Measurements from ENCODE around the gene CSPG4.

CSPG4 gene

GRCh38 chr15:75675579-75676404 lies 36.9 kb downstream of the CSPG4 start:
- no peak for TF ChIP-seq JUND (IDR thresholded peaks at IDR 0.05; ENCODE audit: low read depth)
- in situ Hi-C loops (cut with HindIII; ENCODE audit: low pct_unique_long_range_greater_than_20kb, low sequenced_read_pairs), result no loop called here
- DNase-seq (ENCODE audit: low read depth in 1 of 2, low spot score in 1 of 2), result no peak

GRCh38 chr15:75674366-75674765 lies 38.3 kb downstream of the CSPG4 start:
- DNase-seq (ENCODE audit: low read depth in 1 of 2, low spot score in 1 of 2), result no peak
- TF ChIP-seq JUND (IDR thresholded peaks at IDR 0.05; ENCODE audit: low read depth), result no peak
- in situ Hi-C loops (cut with HindIII; ENCODE audit: low pct_unique_long_range_greater_than_20kb, low sequenced_read_pairs), result no loop called here

GRCh38 chr15:75673426-75674235 lies 39.0 kb downstream of the CSPG4 start:
- in situ Hi-C loops (cut with HindIII; ENCODE audit: low pct_unique_long_range_greater_than_20kb, low sequenced_read_pairs), result no loop called here
- TF ChIP-seq JUND (IDR thresholded peaks at IDR 0.05; ENCODE audit: low read depth), result no peak
- DNase-seq (ENCODE audit: low read depth in 1 of 2, low spot score in 1 of 2), result no peak

GRCh38 chr15:75672646-75673425 lies 39.8 kb downstream of the CSPG4 start:
- in situ Hi-C loops (cut with HindIII; ENCODE audit: low pct_unique_long_range_greater_than_20kb, low sequenced_read_pairs), result no loop called here
- DNase-seq (ENCODE audit: low read depth in 1 of 2, low spot score in 1 of 2), result no peak
- no peak for TF ChIP-seq JUND (IDR thresholded peaks at IDR 0.05; ENCODE audit: low read depth)

GRCh38 chr15:75671730-75672602 lies 40.7 kb downstream of the CSPG4 start:
- DNase-seq (ENCODE audit: low read depth in 1 of 2, low spot score in 1 of 2), result no peak
- no peak for TF ChIP-seq JUND (IDR thresholded peaks at IDR 0.05; ENCODE audit: low read depth)
- in situ Hi-C loops (cut with HindIII; ENCODE audit: low pct_unique_long_range_greater_than_20kb, low sequenced_read_pairs), result no loop called here

- TF ChIP-seq JUND (IDR thresholded peaks at IDR 0.05; ENCODE audit: low read depth), result no peak
- no peak for DNase-seq (ENCODE audit: low read depth in 1 of 2, low spot score in 1 of 2)
- in situ Hi-C loops (cut with HindIII; ENCODE audit: low pct_unique_long_range_greater_than_20kb, low sequenced_read_pairs), result no loop called here
Observed at GRCh38 chr15:75669879-75670212, 42.8 kb downstream of the CSPG4 start.

- DNase-seq (ENCODE audit: low read depth in 1 of 2, low spot score in 1 of 2), result no peak
- in situ Hi-C loops (cut with HindIII; ENCODE audit: low pct_unique_long_range_greater_than_20kb, low sequenced_read_pairs), result no loop called here
- TF ChIP-seq JUND (IDR thresholded peaks at IDR 0.05; ENCODE audit: low read depth), result no peak
Observed at GRCh38 chr15:75669191-75669878, 43.3 kb downstream of the CSPG4 start.

- in situ Hi-C loops (cut with HindIII; ENCODE audit: low pct_unique_long_range_greater_than_20kb, low sequenced_read_pairs), result no loop called here
- no peak for TF ChIP-seq JUND (IDR thresholded peaks at IDR 0.05; ENCODE audit: low read depth)
Observed at GRCh38 chr15:75666823-75667501, 45.7 kb downstream of the CSPG4 start.

GRCh38 chr15:75663931-75664421 lies 48.7 kb downstream of the CSPG4 start:
- TF ChIP-seq JUND (IDR thresholded peaks at IDR 0.05; ENCODE audit: low read depth), result no peak
- in situ Hi-C loops (cut with HindIII; ENCODE audit: low pct_unique_long_range_greater_than_20kb, low sequenced_read_pairs), result no loop called here
- DNase-seq (ENCODE audit: low read depth in 1 of 2, low spot score in 1 of 2), result no peak

More at GRCh38 chr15:75666823-75667501, 45.7 kb downstream of the CSPG4 start:
- DNase-seq (ENCODE audit: low read depth in 1 of 2, low spot score in 1 of 2), result no peak

GRCh38 chr15:75662823-75663519 lies 49.7 kb downstream of the CSPG4 start:
- no peak for TF ChIP-seq JUND (IDR thresholded peaks at IDR 0.05; ENCODE audit: low read depth)
- DNase-seq (ENCODE audit: low read depth in 1 of 2, low spot score in 1 of 2), result no peak
- in situ Hi-C loops (cut with HindIII; ENCODE audit: low pct_unique_long_range_greater_than_20kb, low sequenced_read_pairs), result no loop called here

All from T47D (cell line).